Measurements from ENCODE around the gene LSM14A.
"Not testable (repeated sequence)": the region's sequence is repeated elsewhere in the genome, so short reads cannot be mapped to it uniquely, and the experiment has no call there.

The LSM14A gene

GRCh38 chr19:34151439-34151838, 20.9 kb upstream of the LSM14A start:
- CTCF ChIA-PET = interaction anchor here (1.2 to 1.7 kb wide), 2 partner anchors 29 to 110 kb away, joined by 4 read pairs; no protein-coding TSS in a partner anchor
- POLR2A ChIA-PET = no interaction called here
- no peak for DNase-seq (ENCODE audit: low read depth, low spot score)
- no peak overlapping the region for H3K4me3 ChIP-seq (ENCODE audit: low read depth, low read length)
- no peak for TF ChIP-seq CTCF (IDR thresholded peaks at IDR 0.05; ENCODE audit: insufficient read depth, low read length, missing control alignments)

- POLR2A ChIA-PET = no interaction called here
- no peak overlapping the region for H3K4me3 ChIP-seq (ENCODE audit: low read depth, low read length)
- TF ChIP-seq CTCF (IDR thresholded peaks at IDR 0.05; ENCODE audit: insufficient read depth, low read length, missing control alignments) = no peak
- CTCF ChIA-PET = interaction anchor here (1.0 kb wide), 1 partner anchor 58 kb away, joined by 4 read pairs; no protein-coding TSS in a partner anchor
- no peak for DNase-seq (ENCODE audit: low read depth, low spot score)
Measured at GRCh38 chr19:34154401-34154800, 17.9 kb upstream of the LSM14A start.

GRCh38 chr19:34155686-34156085, 16.6 kb upstream of the LSM14A start:
- no peak overlapping the region for H3K4me3 ChIP-seq (ENCODE audit: low read depth, low read length)
- TF ChIP-seq CTCF (IDR thresholded peaks at IDR 0.05; ENCODE audit: insufficient read depth, low read length, missing control alignments) = no peak
- ChIA-PET CTCF (interaction anchor here (0.7 to 3.8 kb wide), 3 partner anchors 10 to 29 kb away, joined by 3 to 19 read pairs (median 15); no protein-coding TSS in a partner anchor), POLR2A (no interaction called here)
- DNase-seq (ENCODE audit: low read depth, low spot score) = no peak

GRCh38 chr19:34158966-34159365, 13.3 kb upstream of the LSM14A start:
- H3K4me3 ChIP-seq (ENCODE audit: low read depth, low read length); POLR2A ChIA-PET; DNase-seq (ENCODE audit: low read depth, low spot score): not testable (repeated sequence)
- CTCF ChIA-PET = interaction anchor here (1.3 to 3.8 kb wide), 5 partner anchors 13 to 381 kb away, joined by 3 to 19 read pairs (median 5); no protein-coding TSS in a partner anchor

- DNase-seq (ENCODE audit: low read depth, low spot score); H3K4me3 ChIP-seq (ENCODE audit: low read depth, low read length); POLR2A ChIA-PET: not testable (repeated sequence)
- CTCF ChIA-PET = interaction anchor here (1.3 to 1.6 kb wide), 3 partner anchors 13 to 381 kb away, joined by 3 to 6 read pairs (median 5); no protein-coding TSS in a partner anchor
Measured at GRCh38 chr19:34159541-34159940, 12.8 kb upstream of the LSM14A start.

- POLR2A ChIA-PET = not testable (repeated sequence)
Measured at GRCh38 chr19:34161902-34162301, 10.4 kb upstream of the LSM14A start.

GRCh38 chr19:34165295-34165738, 7.0 kb upstream of the LSM14A start:
- ChIA-PET CTCF (no interaction called here), POLR2A (no interaction called here)
- H3K4me3 ChIP-seq (ENCODE audit: low read depth, low read length) = no peak overlapping the region
- no peak for DNase-seq (ENCODE audit: low read depth, low spot score)
- TF ChIP-seq CTCF (IDR thresholded peaks at IDR 0.05; ENCODE audit: insufficient read depth, low read length, missing control alignments) = no peak

More at GRCh38 chr19:34161902-34162301, 10.4 kb upstream of the LSM14A start:
- not testable (repeated sequence) for DNase-seq (ENCODE audit: low read depth, low spot score); H3K4me3 ChIP-seq (ENCODE audit: low read depth, low read length)
- CTCF ChIA-PET = interaction anchor here (0.6 kb wide), 1 partner anchor 18 kb away, joined by 3 read pairs; no protein-coding TSS in a partner anchor

- POLR2A ChIA-PET; DNase-seq (ENCODE audit: low read depth, low spot score); H3K4me3 ChIP-seq (ENCODE audit: low read depth, low read length): not testable (repeated sequence)
- CTCF ChIA-PET = interaction anchor here (0.9 kb wide), 1 partner anchor 24 kb away, joined by 3 read pairs; no protein-coding TSS in a partner anchor
Measured at GRCh38 chr19:34169475-34170199, 2.7 kb upstream of the LSM14A start.
